Dermis microvascular lymphatic vessel endothelial cell (primary cell): Measurements from ENCODE around the gene CEP126. TPM values are rescaled to one million over a fixed set of nuclear protein-coding genes. Genes with fewer than 3 reads are reported as not detected.
A peak's percentile ranks its signal among the peaks of the same experiment; 100 is the strongest.

ENCODE experiments used
- DNase-seq, 2 donors: peaks; one replicate each; pipeline versions ENCODE4 v3.0.0 to v3.0.0-alpha.2; 2010; ENCODE audit warnings: low read depth in 2 of 2
- total RNA-seq: library from RNA; depleted of rRNA; stranded (reverse); fragments of >200 nt; gene quantifications from 2 replicates; pipeline ENCODE4 v1.2.1, GENCODE V29; 2014

CEP126 gene
- total RNA-seq, 1 donor from 2014 or later = 0.51 TPM

- peak in 1 of 2 donors; percentile 72 for DNase-seq
These were observed 96.1 kb downstream of the CEP126 start for GRCh38 chr11:102010776-102011494.

- DNase-seq = no peak
These were observed 98.1 kb downstream of the CEP126 start for GRCh38 chr11:102012946-102013345.

- DNase-seq = no peak
These were observed 99.9 kb downstream of the CEP126 start for GRCh38 chr11:102014756-102015155.

GRCh38 chr11:102017026-102017425 is 102.2 kb downstream of the CEP126 start:
- no peak for DNase-seq

DNA sequence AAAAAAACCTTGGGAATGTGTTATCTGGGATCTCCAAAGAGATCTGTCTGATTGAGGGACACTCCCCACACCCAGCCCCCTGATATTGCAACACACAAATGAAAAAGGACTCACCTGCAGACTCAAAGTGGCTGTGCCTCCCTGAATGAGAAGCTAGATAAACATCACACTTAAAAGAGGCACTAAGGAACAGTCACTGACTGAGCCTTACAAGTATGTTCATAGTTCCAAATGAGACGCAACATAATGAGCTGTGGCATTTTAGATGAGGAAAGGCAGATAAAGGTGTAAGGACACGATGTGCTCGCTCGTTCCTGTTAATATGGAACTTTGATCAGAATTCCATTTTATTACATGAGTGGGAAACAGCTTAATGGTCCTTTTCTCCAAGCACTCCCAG is 111.4 kb downstream of the CEP126 start:
- no peak for DNase-seq

GRCh38 chr11:102026959-102027358 is 112.1 kb downstream of the CEP126 start:
- DNase-seq = no peak

GRCh38 chr11:102036757-102037156 is 121.9 kb downstream of the CEP126 start:
- DNase-seq = no peak

GRCh38 chr11:102046841-102047240 is 132.0 kb downstream of the CEP126 start:
- DNase-seq = no peak

- peak in 1 of 2 donors; percentile 26 for DNase-seq
These were observed 132.6 kb downstream of the CEP126 start, which contains the start of gene CFAP300 for GRCh38 chr11:102047305-102047924. Gene CFAP300 (plus strand): TSS chr11:102047437. CDS start chr11:102047471, 34 bp downstream.

Other genes starting within 250 kb of the CEP126 start
- gene ANGPTL5, start 1.5 kb downstream of the CEP126 start, total RNA-seq = not detected in 2 replicates
- not detected in 2 replicates for gene CFAP300, start 132.4 kb downstream of the CEP126 start, total RNA-seq
- 63.3 and 109 TPM in 2 replicates for gene YAP1, start 195.4 kb downstream of the CEP126 start, total RNA-seq